ENCODE results near the gene PAX2. TPM values are rescaled to one million over a fixed set of nuclear protein-coding genes. Genes with fewer than 3 reads are reported as not detected.

Gene PAX2
- total and polyA plus RNA-seq, 2 of the 8 experiments (the other 6 are each of a cell fraction or from before 2014, with no cell fraction given), result 0.02 TPM; not detected in 1

DNA sequence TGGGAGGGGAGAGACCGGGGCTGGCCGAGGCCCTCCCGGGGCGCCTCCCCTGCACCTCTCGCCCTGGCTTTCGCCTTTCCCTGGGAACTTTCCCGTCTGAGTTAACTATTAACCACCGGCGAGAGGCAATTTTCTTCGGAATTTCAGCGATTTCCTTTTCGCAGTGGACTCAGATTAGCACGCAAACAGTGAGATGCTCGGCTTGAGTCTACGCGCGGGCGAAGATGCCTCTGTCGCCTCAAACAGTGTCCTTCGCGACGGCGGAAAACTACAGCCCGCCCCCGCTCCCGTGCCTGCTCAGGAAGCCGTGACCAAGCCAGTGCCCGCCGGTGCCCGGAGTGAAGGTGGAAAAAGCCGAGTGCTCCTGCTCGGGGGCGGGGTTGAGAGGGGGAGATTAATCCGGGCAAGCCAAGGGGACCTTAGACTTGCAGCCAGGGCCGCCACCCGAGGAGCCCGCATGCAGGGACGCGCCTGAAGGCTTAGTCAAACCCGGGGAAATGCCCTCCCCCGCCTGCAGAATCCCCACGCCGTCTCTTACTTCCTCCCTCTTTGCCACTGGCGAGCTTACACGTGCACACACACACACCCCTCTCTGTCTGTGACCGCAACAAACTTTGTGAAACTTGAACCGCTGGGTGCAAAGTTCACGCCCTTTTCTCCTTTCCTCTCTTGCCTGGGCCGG, 14.5 kb upstream of the PAX2 start (continued):
- TF ChIP-seq CTCF (IDR thresholded peaks at IDR 0.05; ENCODE audit: control extremely low read depth in 1 of 3, insufficient read depth in 1 of 3, low read depth in 1 of 3, low read length in 3 of 3) (no peak), SP1 (IDR thresholded peaks at IDR 0.05; ENCODE audit: low read depth, low read length) (no peak), ATF3 (IDR thresholded peaks at IDR 0.05; ENCODE audit: insufficient read depth, low read depth, low read length) (no peak), TAF1 (IDR thresholded peaks at IDR 0.05; ENCODE audit: low read depth, low read length) (no peak), EZH2 (IDR thresholded peaks at IDR 0.05; ENCODE audit: low read depth, low read length, severe bottlenecking) (peak; percentile 97), NANOG (IDR thresholded peaks at IDR 0.05; ENCODE audit: insufficient read depth, low read depth, low read length, poor library complexity, severe bottlenecking) (no peak), BRCA1 (IDR thresholded peaks at IDR 0.05; ENCODE audit: low read depth, low read length) (no peak), NRF1 (IDR thresholded peaks at IDR 0.05; ENCODE audit: low read depth, low read length) (no peak), KDM5A (IDR thresholded peaks at IDR 0.05; ENCODE audit: low read length) (no peak), SUZ12 (IDR thresholded peaks at IDR 0.05; ENCODE audit: low read length) (peak; percentile 99)

All from H1 (cell line).